ENCODE results near the gene ARID3B.

DNA sequence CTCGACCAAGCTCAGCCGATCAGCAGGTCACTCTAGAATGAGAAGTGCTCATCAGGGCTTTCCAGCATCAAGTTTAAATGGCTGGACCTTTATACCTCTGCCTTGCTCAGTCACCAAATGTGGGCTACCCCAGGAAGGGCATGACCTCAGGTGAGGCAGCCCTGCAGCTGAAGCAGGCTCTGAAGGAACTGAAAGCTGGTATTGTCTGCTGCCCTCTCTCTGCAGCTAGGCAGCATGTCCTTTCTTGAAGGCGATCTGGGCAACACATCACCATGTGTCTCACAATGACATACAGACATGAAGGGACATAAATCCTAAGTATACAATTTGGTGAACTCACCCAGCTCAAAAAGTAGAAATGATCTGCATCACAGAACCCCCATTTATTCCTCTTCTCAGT, 38.7 kb upstream of the ARID3B start:
- TF ChIP-seq EZH2 (IDR thresholded peaks at IDR 0.05; ENCODE audit: borderline replicate concordance, low read depth, low read length, severe bottlenecking): no peak
- TF ChIP-seq, protein P1, sequence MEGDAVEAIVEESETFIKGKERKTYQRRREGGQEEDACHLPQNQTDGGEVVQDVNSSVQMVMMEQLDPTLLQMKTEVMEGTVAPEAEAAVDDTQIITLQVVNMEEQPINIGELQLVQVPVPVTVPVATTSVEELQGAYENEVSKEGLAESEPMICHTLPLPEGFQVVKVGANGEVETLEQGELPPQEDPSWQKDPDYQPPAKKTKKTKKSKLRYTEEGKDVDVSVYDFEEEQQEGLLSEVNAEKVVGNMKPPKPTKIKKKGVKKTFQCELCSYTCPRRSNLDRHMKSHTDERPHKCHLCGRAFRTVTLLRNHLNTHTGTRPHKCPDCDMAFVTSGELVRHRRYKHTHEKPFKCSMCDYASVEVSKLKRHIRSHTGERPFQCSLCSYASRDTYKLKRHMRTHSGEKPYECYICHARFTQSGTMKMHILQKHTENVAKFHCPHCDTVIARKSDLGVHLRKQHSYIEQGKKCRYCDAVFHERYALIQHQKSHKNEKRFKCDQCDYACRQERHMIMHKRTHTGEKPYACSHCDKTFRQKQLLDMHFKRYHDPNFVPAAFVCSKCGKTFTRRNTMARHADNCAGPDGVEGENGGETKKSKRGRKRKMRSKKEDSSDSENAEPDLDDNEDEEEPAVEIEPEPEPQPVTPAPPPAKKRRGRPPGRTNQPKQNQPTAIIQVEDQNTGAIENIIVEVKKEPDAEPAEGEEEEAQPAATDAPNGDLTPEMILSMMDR (IDR thresholded peaks at IDR 0.05; ENCODE audit: borderline replicate concordance, extremely low read depth, low read length, poor library complexity, severe bottlenecking): no peak

All from DND-41 (cell line).